Measurements from ENCODE around the gene PCYT2. TPM values are rescaled to one million over a fixed set of nuclear protein-coding genes. Genes with fewer than 3 reads are reported as not detected.

The PCYT2 gene
- total RNA-seq, 1 donor from 2014 or later: 10.5 TPM

- no peak for DNase-seq
Observed at GRCh38 chr17:81912441-81913309, 1.5 kb upstream of the PCYT2 start.

DNA sequence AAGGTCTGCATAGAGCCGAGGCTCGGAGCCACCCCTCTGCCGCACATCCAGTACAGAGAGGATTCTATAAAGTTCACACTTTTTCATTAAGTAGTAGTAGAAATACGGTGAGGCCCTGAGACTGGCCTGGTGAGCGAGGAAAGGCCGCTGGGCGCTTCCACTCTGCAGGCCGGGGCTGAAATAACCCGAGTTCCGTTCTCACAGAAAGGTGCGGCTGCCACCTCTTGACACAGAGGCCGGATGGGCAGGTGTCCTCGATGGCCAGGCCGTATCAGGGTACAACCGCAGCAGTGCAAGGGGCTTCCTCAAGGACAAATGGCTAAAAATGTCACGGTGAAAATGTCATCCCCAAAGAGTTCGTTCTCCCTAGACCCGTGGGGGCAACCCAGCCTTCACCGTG lies 770 bp upstream of the PCYT2 start:
- DNase-seq: no peak

- no peak for DNase-seq
Observed at GRCh38 chr17:81910840-81911276, 341 bp downstream of the PCYT2 start.

- DNase-seq: no peak
Observed at GRCh38 chr17:81909966-81910839, 996 bp downstream of the PCYT2 start.

DNA sequence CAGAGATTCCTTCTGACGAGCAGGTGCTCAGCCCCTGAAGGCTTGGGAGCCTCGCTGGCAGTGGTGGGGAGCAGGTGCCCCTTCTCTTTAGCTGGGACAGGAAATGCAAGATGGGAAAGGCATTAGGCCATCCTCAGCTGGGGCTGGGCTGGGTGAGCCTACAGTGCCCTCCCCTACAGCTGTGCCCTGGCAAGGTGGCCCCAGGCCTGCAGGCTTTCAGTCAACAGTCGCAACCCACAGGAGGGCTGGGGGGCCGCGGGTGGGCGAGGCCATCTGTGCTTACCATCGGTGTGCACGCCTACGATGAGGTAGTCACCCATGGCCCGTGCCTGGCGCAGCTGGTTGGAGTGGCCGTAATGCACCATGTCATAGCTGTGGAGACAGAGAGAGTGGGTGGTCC lies 2.0 kb downstream of the PCYT2 start:
- no peak for DNase-seq

GRCh38 chr17:81908793-81909192 lies 2.4 kb downstream of the PCYT2 start:
- no peak for DNase-seq

DNA sequence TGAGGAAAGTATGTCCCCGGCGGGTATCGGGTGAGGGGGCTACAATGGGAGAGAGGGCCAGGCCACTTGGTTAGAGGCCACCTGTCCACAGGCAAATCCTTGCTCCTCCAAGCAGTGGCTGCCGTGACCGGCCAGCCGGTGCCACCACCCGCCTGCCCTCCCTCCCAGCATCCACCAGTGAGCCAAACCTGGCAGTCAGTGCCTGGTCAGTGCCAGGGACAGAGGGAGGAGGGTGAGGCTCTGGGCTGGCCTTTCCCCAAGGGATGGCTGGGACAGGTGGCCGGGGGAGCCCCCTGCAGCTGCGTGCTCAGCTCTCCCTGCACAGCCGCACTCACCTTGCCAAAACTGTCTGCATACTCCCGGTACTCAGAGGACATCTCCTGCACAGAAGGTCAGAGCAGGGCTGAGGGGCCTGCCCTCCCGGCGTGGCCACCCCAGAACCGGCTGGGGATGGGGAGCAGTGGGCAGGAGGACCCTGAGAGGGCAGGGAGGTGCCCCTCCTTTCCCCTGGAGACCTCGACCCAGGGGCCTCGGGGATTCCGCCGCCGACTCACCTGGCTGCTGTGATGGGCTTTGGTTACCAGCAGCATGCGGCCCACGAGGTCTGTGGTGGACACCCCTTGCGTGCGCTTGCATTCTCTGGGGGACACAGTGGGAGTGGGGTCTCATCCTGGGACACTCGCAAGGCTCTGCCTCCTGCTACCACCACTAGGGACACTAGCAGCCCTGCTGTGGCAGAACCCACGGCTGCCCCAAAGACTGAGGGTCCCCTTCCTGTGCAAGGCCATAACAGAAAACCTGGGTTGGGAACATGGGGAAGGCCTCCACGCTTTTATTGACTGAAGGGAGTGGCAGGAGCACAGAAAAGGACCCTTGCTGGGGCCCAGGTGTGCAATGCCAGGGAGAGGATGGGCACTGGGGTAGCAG lies 3.7 kb downstream of the PCYT2 start:
- DNase-seq: no peak

DNA sequence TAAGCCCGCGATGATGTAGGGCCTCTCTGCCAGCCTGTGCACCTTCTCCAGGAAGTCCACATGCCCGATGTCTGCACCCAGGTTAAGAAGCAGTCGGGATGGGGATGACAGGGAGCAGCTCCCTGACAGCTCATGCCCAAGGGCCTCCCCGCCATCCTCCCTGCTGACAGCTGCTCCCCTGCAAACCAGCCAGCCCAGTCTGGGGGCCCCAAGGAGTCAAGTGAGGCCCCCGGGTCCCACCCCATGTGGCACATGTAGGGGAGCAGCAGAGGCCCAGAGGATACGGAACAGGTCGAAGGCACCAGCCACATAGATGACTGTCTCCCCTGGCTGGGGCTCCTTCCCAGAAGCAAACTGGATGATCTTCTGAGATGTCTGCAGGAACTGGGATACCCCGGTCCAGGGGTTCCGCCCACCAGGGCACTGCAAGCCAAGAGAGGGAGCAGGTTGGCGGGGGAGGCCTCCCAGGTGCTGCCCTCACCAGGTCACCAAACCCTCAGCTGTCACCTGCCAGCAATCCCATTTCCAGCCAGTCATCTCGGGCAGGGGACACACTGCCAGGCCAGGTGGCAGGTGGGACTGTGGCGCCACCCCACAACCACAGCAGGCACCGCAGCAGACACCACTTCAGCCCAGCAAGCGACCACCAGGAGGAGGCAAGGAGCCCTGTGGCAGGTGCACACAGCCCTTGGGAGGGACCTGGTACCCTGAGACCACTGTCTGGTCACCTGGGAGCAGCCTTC lies 4.6 kb downstream of the PCYT2 start:
- no peak for DNase-seq

- no peak for DNase-seq
Observed at GRCh38 chr17:81905993-81906392, 5.2 kb downstream of the PCYT2 start.

DNA sequence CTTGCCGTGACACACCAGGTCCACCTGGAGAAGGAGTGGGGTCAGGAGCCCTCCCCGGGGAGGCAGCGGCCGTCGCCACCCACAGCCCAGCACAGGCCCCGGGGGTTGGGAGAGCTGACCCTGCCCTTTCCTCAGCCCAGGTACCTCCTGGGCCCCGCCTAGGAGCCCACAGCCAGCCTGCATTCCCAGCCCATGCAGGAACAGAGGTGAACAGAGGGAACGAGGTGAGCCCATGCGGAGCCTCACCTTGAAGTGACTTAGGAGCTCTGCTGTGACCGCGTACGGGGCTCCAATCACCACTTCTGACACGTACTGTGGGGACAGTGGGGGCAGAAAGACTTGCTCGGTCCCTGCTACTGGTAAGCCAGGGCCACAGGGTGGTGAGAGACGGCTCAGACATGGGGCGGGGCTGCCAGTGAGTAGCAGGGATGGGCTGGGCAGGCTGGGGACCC lies 5.7 kb downstream of the PCYT2 start:
- DNase-seq: no peak

DNA sequence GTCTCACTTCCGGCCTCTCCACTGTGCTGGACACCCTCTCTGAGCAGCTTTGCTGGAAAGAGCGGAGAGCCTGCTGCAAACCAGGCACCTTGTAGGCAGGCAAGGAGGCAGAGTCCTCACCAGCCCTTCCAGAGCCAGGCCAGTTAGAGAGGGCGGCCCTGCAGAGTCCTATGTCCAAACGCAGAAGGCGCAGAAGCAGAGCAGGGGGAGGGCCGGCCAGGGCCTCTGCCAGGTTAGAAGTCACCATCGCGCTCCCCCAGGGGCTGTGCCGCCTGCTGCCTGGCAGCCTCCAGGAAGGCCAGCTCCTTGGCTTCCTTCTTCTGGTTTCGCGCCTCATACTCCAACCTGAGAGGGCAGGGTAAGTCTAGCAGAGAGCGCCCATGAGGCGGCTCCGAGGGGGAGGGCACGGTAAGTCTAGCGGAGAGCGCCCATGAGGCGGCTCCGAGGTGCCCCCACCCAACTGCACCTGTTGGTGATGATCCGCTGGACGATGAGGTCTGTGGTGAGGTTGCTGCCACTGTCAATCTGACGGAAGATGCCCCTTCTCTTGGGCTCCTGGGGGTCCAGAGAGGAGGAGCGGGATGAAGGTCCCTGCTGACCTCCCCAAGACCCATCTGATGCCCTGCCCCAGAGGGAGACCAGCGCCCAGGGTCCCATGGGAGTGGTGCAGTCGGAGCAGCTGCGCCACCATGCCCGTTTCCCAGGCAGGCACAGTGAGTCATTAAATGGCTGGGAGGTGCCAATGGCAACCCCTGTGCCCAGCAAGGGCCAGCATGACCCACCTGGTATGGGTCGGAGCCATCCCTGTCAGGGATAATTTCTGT lies 6.4 kb downstream of the PCYT2 start:
- no peak for DNase-seq

DNA sequence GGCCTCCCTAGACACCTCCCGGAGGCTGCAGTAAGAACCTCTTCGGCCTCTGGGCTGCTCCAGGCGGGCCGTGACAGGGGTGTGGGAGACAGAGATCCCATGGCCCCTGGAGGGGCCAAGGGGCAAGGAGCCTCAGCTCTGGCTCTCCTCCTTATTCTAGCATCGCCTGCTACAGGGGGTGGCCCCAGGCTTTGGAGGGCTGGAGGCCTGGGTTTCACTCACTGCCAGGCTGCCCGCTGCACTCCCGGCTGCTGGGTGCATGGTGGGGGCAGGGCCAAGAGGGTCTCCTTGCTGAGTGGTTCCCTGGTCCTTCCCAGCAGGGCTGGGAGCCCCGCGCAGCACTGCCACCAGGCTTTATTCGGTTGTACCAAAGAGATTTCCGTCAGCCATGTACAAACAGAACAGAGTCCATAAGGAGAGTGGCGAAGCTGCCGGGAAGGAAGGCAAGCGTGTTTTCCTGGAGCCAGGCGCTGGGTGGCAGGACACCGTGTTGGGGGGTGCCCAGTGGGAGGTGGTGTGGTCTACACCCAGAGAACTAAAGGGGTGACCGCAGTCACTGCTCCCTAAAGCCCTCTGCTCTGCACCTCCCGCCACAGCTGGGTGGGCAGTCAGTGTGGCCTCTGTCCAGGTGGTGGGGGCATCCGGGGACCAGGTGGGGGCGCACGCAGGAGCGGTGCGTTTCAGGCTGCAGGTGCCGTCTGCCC lies 7.2 kb downstream of the PCYT2 start:
- no peak for DNase-seq

GRCh38 chr17:81903415-81903831 lies 7.8 kb downstream of the PCYT2 start:
- no peak for DNase-seq

DNA sequence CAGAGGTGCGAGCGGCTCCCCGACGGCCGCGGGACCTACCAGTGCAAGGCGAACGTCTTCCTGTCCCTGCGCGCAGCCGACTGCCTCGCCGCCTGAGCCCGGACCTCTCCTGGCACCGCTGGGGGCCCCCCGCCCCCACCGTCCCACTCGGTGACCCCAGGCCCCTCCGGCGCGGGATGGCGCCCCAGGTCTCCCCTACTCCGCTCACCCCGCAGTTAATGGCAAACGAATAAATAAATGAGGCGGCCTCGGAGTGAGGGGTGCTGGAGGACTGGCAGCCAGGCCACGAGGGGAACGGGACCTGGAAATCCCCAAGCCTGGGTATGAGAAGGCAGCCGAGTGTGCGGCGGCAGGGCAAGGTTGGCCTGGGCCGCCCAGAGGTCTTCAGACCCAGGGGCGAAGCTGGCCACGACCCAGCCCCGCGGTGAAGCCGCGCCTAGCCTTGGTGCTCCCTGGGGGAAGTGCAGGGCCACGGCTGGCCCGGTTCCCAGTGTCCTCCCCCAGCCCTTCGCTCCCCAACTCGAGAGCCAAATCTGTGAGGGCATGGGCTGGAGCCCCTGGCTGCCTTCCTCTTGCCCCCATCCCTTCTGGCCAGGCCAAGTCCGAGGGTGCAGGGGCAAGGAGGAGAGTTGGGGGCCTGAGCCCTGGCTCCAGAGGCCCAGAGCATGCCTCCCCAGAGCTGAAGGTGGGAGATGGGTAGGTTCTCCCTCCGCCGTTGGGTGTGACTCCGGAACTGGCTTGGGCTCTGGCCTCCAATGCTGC lies 8.4 kb downstream of the PCYT2 start:
- DNase-seq: no peak

DNA sequence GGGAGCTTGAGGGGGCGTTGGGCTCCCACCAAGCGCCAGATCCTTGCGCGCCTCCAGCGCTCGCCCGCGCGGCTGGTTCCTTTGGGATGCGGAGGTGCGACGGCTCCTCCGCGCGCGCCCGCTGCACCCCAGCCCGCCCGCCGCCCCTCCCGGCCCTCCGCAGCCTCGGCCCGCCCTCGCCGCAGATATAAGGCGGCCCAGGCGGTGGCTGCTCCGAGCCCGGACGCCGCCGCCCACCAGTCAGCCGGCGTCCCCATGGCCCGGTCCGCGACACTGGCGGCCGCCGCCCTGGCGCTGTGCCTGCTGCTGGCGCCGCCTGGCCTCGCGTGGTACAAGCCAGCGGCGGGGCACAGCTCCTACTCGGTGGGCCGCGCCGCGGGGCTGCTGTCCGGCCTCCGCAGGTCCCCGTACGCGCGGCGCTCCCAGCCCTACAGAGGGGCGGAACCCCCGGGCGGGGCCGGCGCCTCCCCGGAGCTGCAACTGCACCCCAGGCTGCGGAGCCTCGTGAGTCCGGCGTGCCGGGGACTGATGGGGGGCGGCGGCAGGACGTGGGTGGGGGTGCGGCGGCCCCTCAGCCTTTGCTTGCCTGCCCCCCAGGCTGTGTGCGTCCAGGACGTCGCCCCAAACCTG lies 9.1 kb downstream of the PCYT2 start, which contains the start of gene NPB:
NPB (plus strand) TSS at position 216 of the 630 bp plus-strand sequence; CDS start at position 256, 40 bp downstream.
- DNase-seq: peak; percentile 40

- DNase-seq: no peak
Observed at GRCh38 chr17:81901167-81902022, 9.8 kb downstream of the PCYT2 start.

- DNase-seq: no peak
Observed at GRCh38 chr17:81900181-81900820, 10.9 kb downstream of the PCYT2 start.
